ENCODE data around the gene MAP4K4. TPM values are rescaled to one million over a fixed set of nuclear protein-coding genes. Genes with fewer than 3 reads are reported as not detected.
A peak's percentile ranks its signal among the peaks of the same experiment; 100 is the strongest.

The MAP4K4 gene
- total and polyA plus RNA-seq, 2 of the 4 experiments (the other 2 are of a cell fraction): 89.4 to 124 TPM

- intact Hi-C loops (cut with micrococcal nuclease): no loop called here
- Histone ChIP-seq H3K36me3 (ENCODE audit: control insufficient read depth, insufficient read depth, low read length) (peaks cover 2% of the 10 kb centered on the region; the same call in 1 of the 2 replicates), H2BK15ac (ENCODE audit: low read depth, low read length) (no peak overlapping the region), H2BK20ac (ENCODE audit: low read depth, low read length) (no peak overlapping the region), H3K56ac (ENCODE audit: extremely low read depth, insufficient read depth, low read length) (no peak overlapping the region), H2BK120ac (ENCODE audit: low read depth, low read length) (no peak overlapping the region), H3K4me2 (ENCODE audit: low read depth, low read length) (no peak overlapping the region), H3K4me3 (ENCODE audit: insufficient read depth, low read depth, low read length) (no peak overlapping the region), H3K23ac (ENCODE audit: low read depth, low read length) (peak overlapping the region; percentile 68; the same call in 1 of the 2 replicates), H3K14ac (replicated peaks; ENCODE audit: low read depth, low read length) (no peak overlapping the region), H3K4ac (ENCODE audit: low read depth, low read length) (no peak overlapping the region), H3K4me1 (ENCODE audit: control insufficient read depth, insufficient read depth, low read length) (peaks cover 27% of the 10 kb centered on the region), H2AFZ (replicated peaks; ENCODE audit: low read length, poor library complexity) (no peak overlapping the region), H3K79me1 (ENCODE audit: low read depth in 1 of 2, low read length in 2 of 2) (peaks cover 13 to 65% of the 10 kb centered on the region in 2 experiments), H2BK5ac (ENCODE audit: low read depth, low read length, poor library complexity, severe bottlenecking) (peak overlapping the region; percentile 1), H3K18ac (ENCODE audit: low read depth, low read length) (no peak overlapping the region), H3K27me3 (ENCODE audit: control insufficient read depth, insufficient read depth, low read length) (no peaks in the 10 kb centered on the region), H2AK5ac (ENCODE audit: low read depth, low read length) (no peak overlapping the region), H2AK9ac (replicated peaks; ENCODE audit: low read depth, low read length, poor library complexity) (no peak overlapping the region), H3K9ac (ENCODE audit: low read depth, low read length) (no peak overlapping the region; the same call in 1 of the 2 replicates), H3K27ac (ENCODE audit: insufficient read depth, low read length) (no peak overlapping the region), H3K9me1 (ENCODE audit: insufficient read depth, low read length) (peaks cover 31% of the 10 kb centered on the region), H4K20me1 (ENCODE audit: insufficient read depth, low read length) (peaks cover 75% of the 10 kb centered on the region), H4K5ac (ENCODE audit: low read depth, low read length) (no peak overlapping the region), H3K9me3 (ENCODE audit: control insufficient read depth, insufficient read depth, low read length) (no peaks in the 10 kb centered on the region), H4K8ac (ENCODE audit: low read depth in 2 of 2, low read length in 2 of 2) (no peak overlapping the region), H4K91ac (ENCODE audit: insufficient read depth, low read depth, low read length) (no peak overlapping the region)
- no peak for ATAC-seq (ENCODE audit: low read depth)
- no TSS peak for BruUV-seq (replicated peaks)
- 100% methylated on average over 1 of the region's 1 CpG; no CpG with 5 or more reads in 1 of the 2 experiments for WGBS, 2 experiments (ENCODE audit: extremely low coverage in 2 of 2, insufficient read length in 1 of 2)
- POLR2A ChIA-PET (ENCODE audit: unreplicated experiment): interaction anchor here (0.6 kb wide), 1 partner anchor 46 kb away, joined by 5 read pairs; no protein-coding TSS in a partner anchor
- dilution Hi-C loops (cut with HindIII; ENCODE audit: low sequenced_read_pairs, unreplicated experiment): no loop called here
- CTCF ChIA-PET: interaction anchor here (1.2 kb wide), 1 partner anchor 326 kb away, joined by 4 read pairs; no protein-coding TSS in a partner anchor
- TF ChIP-seq RFX5 (IDR thresholded peaks at IDR 0.05; ENCODE audit: low read depth, low read length) (no peak), NFE2L2 (IDR thresholded peaks at IDR 0.05; ENCODE audit: low read depth, low read length) (no peak), FOS (IDR thresholded peaks at IDR 0.05; ENCODE audit: low read depth, low read length) (no peak), BHLHE40 (IDR thresholded peaks at IDR 0.05; ENCODE audit: low read depth, low read length) (no peak), MAZ (IDR thresholded peaks at IDR 0.05; ENCODE audit: borderline replicate concordance, low read depth, low read length) (no peak), POLR2A (IDR thresholded peaks at IDR 0.05; ENCODE audit: low read depth, low read length) (no peak)
- in situ Hi-C loops (cut with MboI; ENCODE audit: low sequenced_read_pairs): no loop called here
- no peak for DNase-seq
These were observed 47.3 kb downstream of the MAP4K4 start for GRCh38 chr2:101744832-101745231.
